ENCODE data around the gene STK4.

The STK4 gene

DNA sequence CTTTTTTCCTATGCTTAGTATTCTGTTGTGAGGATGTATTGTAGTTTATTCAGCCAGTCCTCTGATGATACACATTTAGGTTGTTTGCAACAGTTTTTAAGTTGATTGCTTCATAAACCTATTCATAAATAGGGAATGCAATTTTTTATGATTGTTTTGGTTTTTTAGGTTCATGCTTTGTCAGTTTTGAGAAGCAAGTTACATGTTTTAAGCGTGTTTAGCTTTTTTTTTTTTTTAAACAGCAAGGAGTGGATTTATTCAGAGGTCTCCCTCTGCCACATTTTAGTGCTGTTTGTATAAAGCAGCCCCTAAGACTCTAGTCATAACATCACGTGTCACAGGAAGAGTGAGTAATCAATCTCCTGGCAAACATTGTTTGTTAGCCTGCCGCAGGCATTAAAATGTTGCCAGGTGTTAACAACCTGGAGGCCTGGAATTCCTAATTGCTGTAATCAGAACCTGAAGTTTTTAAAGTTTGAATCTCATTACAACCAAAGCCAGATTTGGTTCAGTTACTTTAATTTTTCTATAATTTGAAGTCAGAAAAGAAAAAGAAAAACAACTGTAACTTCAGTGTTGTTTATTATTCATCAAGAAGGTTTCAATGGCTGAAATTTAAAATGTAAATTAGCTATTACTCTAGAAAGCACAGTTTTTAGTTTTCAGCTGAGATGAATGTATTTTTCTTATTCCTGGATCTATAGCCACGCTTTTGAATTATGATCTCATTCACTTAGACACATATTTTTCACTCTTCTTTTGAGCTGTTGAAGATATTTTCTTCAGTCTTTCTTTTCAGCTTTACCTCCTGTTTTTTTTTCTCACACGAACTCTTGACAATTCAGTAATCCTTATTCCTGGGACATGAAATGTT, 75.4 kb downstream of the STK4 start:
- Mint-ChIP-seq H3K36me3 (ENCODE audit: low read depth) (peaks cover 29% of the 10 kb centered on the region), H3K4me1 (peaks cover 22% of the 10 kb centered on the region), H3K27me3 (ENCODE audit: low read depth, poor library complexity) (no peaks in the 10 kb centered on the region), H3K4me3 (no peak overlapping the region), H3K9me3 (peaks cover 14% of the 10 kb centered on the region), H3K27ac (peak overlapping the region; percentile 40)
- no peak for DNase-seq
- TF ChIP-seq, protein P1, sequence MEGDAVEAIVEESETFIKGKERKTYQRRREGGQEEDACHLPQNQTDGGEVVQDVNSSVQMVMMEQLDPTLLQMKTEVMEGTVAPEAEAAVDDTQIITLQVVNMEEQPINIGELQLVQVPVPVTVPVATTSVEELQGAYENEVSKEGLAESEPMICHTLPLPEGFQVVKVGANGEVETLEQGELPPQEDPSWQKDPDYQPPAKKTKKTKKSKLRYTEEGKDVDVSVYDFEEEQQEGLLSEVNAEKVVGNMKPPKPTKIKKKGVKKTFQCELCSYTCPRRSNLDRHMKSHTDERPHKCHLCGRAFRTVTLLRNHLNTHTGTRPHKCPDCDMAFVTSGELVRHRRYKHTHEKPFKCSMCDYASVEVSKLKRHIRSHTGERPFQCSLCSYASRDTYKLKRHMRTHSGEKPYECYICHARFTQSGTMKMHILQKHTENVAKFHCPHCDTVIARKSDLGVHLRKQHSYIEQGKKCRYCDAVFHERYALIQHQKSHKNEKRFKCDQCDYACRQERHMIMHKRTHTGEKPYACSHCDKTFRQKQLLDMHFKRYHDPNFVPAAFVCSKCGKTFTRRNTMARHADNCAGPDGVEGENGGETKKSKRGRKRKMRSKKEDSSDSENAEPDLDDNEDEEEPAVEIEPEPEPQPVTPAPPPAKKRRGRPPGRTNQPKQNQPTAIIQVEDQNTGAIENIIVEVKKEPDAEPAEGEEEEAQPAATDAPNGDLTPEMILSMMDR (IDR thresholded peaks at IDR 0.05) = no peak

DNA sequence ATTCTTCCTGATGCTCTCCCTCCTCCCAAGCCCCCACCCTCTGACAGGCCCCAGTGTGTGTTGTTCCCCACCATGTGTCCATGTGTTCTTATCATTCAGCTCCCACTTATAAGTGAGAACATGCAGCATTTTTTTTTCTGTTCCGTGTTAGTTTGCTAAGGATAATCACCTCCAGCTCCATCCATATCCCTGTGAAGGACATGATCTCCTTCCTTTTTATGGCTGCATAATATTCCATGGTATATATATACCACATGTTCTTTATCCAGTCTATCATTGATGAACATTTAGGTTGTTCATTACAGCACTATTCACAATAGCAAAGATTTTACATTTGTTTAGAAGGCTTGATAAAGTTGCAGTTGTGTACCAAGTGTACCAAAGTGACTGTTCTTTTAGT, 76.7 kb downstream of the STK4 start:
- H3K27ac Mint-ChIP-seq = no peak overlapping the region
- peaks cover 29% of the 10 kb centered on the region for H3K36me3 Mint-ChIP-seq (ENCODE audit: low read depth)
- H3K9me3 Mint-ChIP-seq = peaks cover 14% of the 10 kb centered on the region
- no peaks in the 10 kb centered on the region for H3K27me3 Mint-ChIP-seq (ENCODE audit: low read depth, poor library complexity)
- no peak for DNase-seq
- peaks cover 22% of the 10 kb centered on the region for H3K4me1 Mint-ChIP-seq
- TF ChIP-seq, protein P1 (IDR thresholded peaks at IDR 0.05) = no peak
- no peak overlapping the region for H3K4me3 Mint-ChIP-seq

DNA sequence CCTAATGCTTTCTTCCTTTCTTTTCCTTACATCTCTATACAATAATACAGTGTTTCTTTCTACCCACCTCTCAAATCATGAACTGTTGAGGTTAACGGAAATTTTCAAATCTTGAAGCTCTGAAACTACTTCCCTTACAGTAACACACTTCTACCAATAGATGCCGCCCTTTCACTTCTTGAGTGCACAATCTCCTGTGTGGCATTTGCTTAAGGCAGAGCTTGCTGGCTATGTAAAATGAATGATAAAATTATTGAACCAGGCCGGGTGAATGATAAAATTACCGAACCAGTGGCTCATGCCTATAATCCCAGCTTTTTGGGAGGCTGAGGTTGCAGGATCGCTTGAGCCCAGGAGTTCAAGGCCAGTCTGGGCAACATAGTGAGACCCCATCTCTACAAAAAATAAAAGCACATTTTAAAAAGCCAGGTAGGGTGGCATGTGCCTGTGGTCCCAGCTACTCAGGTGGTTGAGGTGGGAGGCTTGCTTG, 77.8 kb downstream of the STK4 start:
- TF ChIP-seq, protein P1 (IDR thresholded peaks at IDR 0.05) = peak; percentile 89
- H3K4me1 Mint-ChIP-seq = peaks cover 22% of the 10 kb centered on the region
- no peaks in the 10 kb centered on the region for H3K27me3 Mint-ChIP-seq (ENCODE audit: low read depth, poor library complexity)
- no peak overlapping the region for H3K4me3 Mint-ChIP-seq
- no peak overlapping the region for H3K27ac Mint-ChIP-seq
- peak; percentile 18 for DNase-seq
- peaks cover 14% of the 10 kb centered on the region for H3K9me3 Mint-ChIP-seq
- H3K36me3 Mint-ChIP-seq (ENCODE audit: low read depth) = peaks cover 29% of the 10 kb centered on the region

DNA sequence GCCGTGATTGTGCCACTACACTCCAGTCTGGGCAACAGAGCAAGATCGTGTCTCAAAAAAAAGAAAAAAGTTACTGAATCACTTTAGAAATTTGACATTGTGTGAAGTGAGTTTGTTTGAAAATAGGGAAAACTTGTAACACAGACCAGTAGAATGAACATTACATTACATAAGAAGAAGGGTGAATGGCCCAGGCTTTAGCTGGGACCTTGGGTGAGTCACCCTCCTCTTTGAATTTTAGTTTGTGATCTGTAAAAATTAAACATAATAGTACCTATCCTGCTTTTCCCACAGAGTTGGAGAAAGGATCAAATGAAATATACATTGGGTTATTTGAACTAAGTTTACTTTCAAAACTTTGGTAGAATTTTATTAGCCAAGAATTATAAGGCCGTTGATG, 78.3 kb downstream of the STK4 start:
- no peak overlapping the region for H3K4me3 Mint-ChIP-seq
- DNase-seq = no peak
- TF ChIP-seq, protein P1 (IDR thresholded peaks at IDR 0.05) = no peak
- peaks cover 14% of the 10 kb centered on the region for H3K9me3 Mint-ChIP-seq
- no peak overlapping the region for H3K27ac Mint-ChIP-seq
- H3K4me1 Mint-ChIP-seq = peaks cover 24% of the 10 kb centered on the region
- no peaks in the 10 kb centered on the region for H3K27me3 Mint-ChIP-seq (ENCODE audit: low read depth, poor library complexity)
- H3K36me3 Mint-ChIP-seq (ENCODE audit: low read depth) = peaks cover 28% of the 10 kb centered on the region

DNA sequence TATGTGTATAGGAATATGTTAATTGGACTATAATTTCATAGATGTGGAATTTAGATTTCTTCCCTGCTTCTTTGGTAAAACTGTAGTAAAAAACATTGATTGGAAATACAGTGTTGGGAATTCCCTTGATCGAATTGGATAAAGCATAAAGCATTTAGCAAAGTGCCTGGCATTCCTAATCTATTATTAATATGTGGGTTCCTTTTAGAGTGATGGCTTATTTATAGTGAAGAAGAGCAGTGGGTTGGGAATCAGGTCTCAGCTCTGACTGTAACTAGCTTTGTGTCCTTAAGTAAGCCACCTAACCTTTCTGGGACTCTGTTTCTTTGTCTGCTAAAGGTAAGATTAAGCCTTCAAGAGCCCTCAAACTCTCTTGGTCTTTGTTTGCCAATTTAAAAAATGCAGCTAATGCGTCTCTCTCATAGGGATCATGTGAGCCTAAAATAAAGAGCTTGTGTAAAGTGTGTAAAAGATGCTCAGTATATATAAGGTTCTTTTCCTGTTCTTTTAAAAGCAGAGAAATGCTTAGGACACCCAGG, 81.3 kb downstream of the STK4 start:
- H3K36me3 Mint-ChIP-seq (ENCODE audit: low read depth) = peaks cover 10% of the 10 kb centered on the region
- no peak for DNase-seq
- peaks cover 15% of the 10 kb centered on the region for H3K4me1 Mint-ChIP-seq
- no peak overlapping the region for H3K4me3 Mint-ChIP-seq
- H3K27ac Mint-ChIP-seq = no peak overlapping the region
- no peaks in the 10 kb centered on the region for H3K9me3 Mint-ChIP-seq
- H3K27me3 Mint-ChIP-seq (ENCODE audit: low read depth, poor library complexity) = no peaks in the 10 kb centered on the region
- TF ChIP-seq, protein P1 (IDR thresholded peaks at IDR 0.05) = no peak
